Activated T-helper 1 cell treated with anti-CD3 and anti-CD28 coated beads, Interleukin-2, amount 50 U/mL, for 16 hours (primary cell): ENCODE results near the gene TMEM165.
"Not testable (repeated sequence)": the region's sequence is repeated elsewhere in the genome, so short reads cannot be mapped to it uniquely, and the experiment has no call there.

ENCODE experiments used
- DNase-seq, 2 donors: peaks; one replicate each; pipeline ENCODE4 v3.0.0-alpha.2; 2020; ENCODE audit warnings: low read depth in 1 of 2, low spot score in 1 of 2

TMEM165 gene, protein sequence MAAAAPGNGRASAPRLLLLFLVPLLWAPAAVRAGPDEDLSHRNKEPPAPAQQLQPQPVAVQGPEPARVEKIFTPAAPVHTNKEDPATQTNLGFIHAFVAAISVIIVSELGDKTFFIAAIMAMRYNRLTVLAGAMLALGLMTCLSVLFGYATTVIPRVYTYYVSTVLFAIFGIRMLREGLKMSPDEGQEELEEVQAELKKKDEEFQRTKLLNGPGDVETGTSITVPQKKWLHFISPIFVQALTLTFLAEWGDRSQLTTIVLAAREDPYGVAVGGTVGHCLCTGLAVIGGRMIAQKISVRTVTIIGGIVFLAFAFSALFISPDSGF

DNA sequence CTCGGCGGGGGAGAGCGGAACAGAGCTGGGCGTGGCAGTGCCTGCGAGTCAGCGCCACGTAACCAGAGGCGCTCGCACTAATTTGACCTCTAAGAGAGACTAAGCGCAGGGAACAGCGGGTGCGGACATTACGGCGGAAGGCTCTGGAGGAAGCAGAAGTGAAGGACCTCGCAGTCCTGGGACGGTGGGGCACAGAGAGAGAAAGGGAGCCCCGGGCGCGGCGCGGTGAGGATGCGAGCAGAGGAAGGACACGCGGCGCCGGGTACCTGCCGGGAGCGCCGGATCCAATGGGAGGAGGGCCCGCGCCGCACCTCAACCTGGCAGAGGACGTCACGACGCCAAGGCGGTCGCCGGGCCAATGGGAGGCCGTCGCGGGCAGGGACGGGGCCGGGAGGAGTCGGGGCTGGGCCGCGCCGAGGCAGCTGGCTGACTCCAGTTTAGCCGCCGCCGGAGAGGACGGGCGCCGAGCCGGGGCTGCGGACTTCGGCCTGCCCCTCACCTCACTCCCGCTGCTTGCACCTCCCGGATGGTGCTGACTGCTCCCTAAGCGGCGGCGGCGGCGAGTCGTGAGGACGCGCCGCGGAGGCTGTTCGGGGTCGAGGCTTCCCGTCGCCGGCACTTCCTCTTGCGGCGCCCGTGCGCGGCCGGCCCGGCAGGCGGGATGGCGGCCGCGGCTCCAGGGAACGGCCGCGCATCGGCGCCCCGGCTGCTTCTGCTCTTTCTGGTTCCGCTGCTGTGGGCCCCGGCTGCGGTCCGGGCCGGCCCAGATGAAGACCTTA lies at the start of gene TMEM165:
Gene TMEM165, plus strand, starts transcription at position 429 of the 779 bp plus-strand sequence. Its CDS starts 233 bp downstream, at position 662.
- DNase-seq: peak; percentile 78 to 83

DNA sequence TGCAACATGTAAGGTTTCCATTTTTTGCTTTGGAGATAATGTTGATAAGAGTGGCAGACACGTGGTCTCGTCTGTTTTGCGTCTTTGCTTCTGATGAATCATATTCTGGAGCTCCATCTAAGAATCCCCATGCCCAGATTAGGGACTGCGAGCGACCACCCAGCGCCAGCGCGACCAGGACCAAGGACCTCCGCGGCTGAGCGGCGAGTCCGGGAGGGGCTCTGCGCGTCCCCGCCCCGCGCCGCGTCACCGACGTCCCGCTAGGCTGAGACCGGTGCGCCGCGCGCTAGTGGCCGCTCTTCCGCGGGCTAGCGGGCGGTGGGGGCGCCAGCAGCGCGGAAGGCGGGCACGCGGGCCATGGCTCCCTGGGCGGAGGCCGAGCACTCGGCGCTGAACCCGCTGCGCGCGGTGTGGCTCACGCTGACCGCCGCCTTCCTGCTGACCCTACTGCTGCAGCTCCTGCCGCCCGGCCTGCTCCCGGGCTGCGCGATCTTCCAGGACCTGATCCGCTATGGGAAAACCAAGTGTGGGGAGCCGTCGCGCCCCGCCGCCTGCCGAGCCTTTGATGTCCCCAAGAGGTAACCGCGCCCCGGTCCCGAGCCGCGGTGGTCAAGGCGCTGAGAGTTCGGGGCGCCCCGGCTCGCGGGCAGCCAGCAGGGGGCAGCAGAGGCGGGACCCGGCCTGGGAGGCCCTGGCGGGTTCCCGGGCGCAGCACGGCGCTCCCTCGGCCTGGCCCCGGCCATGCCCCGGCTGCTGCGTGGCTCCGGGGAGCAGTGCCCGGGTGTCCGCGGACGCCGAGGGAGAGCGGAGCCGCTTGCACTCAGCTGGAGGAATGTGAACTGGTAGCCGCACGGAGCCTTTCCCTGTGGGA lies 49.5 kb upstream of the TMEM165 start, which contains the start of gene SRD5A3:
Gene SRD5A3, plus strand, starts transcription at position 263 of the 871 bp plus-strand sequence. Its CDS starts 95 bp downstream, at position 358.
- peak; percentile 64 to 71 for DNase-seq

- DNase-seq: no peak
Observed at GRCh38 chr4:55346851-55347255, 48.9 kb upstream of the TMEM165 start.

DNA sequence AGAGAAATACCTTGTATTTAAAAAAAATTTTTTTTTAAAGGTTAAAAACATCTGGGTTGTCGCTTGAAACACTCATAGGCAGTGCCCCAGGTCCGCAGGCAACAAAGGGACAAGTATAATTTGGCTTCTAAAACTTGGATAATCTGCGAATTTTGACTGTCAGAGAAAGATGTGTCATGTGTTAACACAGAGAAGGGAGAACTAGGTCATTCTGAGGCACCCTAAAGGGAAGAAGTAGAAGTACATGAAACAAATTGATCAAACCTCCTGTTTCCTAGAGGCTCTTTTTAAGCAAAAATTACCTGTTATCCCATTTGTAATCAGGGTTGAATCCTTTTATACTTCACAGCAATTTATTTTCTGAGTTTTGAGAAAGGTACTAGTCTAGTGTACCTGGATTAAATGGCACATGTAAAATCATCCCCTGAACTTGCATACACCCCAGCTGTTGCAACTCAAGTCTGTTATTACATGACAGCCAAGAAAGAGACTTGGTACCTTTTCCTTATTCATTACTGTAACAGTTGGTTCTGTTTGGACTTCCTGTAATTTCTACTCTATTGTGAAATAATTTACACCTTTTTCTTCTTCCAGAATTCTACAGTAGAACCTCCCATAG lies 48.0 kb upstream of the TMEM165 start:
- DNase-seq: no peak

DNA sequence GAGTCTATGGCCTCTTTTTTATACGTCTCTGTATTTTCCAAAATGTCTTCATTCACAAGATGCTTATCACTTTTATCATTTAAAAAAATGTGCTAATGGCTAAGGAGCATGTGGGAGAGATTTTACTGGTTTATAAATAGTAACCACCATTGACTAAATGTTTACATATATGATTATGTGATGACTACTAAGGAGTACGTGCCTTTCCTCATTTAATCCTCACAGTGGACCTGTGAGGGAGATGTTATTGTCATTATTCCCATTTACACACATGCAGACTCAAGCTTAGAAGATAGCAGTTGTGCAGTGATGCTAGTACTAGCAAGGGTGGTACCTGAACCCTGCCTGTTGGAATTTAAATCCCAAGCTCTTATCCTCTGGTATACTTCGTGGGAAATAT lies 47.3 kb upstream of the TMEM165 start:
- no peak for DNase-seq

- DNase-seq: not testable (repeated sequence)
Observed at GRCh38 chr4:55350870-55351269, 44.9 kb upstream of the TMEM165 start.

GRCh38 chr4:55351824-55352223 lies 43.9 kb upstream of the TMEM165 start:
- DNase-seq: no peak

DNA sequence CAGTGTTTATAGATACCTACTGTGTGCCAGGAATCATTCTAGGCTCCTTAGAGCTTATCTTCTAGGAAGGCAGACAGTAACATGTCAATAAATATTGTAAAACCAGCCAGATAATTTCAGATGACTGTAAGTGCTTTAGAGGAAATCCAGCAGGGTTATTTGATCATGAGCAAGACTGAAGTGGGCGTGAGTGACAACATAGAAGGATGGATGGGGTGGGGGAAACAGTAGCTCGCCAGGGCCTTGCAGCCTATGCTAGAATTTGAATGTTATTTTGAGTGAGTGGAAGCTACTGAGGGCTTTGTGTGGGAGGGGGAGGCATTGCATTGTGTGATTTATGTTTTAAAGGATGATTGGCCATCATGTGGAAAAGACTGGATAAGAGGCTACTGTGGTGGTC lies 43.0 kb upstream of the TMEM165 start:
- DNase-seq: no peak

GRCh38 chr4:55353228-55353747 lies 42.5 kb upstream of the TMEM165 start:
- not testable (repeated sequence) for DNase-seq

- no peak for DNase-seq
Observed at GRCh38 chr4:55354648-55355047, 41.1 kb upstream of the TMEM165 start.

DNA sequence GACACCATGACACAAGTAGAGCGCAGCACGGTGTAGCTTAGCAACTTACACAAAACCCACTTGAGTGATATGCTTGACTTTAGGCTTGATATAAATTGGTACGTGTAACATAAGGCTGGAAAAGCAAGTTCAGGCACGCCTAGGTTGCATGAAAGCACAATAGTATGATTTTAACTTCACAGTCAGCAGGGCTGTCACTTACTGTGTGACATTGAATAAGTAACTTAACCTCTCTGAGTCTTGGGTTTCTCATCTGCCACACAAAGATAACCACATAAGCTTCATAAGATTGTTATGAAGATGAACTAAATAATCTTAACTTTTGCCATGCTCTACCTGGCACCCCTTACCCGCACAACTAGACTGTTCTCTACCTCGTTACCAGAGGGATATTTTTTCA lies 40.2 kb upstream of the TMEM165 start:
- DNase-seq: no peak

GRCh38 chr4:55356991-55357461 lies 38.7 kb upstream of the TMEM165 start:
- DNase-seq: no peak

DNA sequence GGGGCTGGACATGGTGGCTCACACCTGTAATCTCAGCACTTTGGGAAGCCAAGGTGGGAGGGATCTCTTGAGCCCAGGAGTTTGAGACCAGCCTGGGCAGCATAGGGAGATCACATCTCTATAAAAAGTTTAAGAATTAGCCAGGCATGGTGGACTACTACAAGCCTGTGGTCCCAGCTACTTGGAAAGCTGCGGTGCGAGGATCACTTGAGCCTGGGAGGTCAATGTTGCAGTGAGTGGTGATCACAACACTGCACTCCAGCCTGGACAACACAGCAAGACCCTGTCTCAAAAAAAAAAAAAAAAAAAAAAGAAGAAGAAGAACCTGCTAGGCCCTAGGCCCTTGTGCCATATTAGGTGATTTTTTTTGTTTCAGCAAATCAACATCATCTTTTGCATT lies 37.5 kb upstream of the TMEM165 start:
- DNase-seq: no peak

DNA sequence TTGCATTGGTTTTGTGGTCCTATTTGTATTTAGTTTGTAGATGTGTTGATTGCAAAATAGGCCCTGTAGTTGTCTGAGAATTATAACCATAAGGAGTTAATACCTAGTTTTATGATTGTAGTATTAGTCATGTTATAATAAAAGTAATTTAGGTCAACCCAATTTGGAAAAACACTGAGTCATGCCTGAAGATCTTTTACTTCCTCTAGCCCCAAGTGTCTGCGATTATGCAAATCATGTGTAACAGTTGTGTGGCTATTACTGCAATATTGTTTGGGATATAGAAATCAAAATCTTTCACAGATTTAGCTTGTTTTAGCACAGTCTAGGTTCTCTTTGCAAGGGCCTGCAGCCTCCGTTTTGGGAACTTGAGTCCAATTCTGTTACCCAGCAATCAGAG lies 37.1 kb upstream of the TMEM165 start:
- DNase-seq: no peak

DNA sequence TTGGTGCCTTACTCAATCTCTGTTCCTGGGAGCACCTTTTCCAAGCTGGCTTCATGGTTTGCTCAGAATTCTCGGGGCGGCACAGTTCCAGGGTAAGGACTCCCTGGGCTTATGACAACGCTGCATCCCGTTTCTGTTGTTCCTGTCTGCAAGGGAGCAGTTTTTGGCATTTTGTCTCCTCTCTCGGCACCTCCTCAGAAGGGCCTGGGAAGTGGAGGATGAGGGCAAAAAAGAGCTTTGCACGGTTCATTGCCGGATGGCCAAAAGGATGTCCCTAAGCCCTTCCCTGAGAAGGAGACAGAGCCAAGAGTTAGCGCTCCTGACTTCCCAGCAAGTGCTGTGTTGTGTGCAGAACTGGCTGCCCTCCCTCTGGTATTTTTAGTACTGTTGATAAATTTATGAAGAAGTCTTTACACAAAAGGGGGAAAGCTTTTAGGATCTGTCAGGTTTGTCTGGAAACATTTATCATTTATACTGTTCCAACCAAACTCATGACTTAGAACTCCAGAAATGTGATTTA lies 36.3 kb upstream of the TMEM165 start:
- DNase-seq: no peak

GRCh38 chr4:55362938-55363337 lies 32.8 kb upstream of the TMEM165 start:
- not testable (repeated sequence) for DNase-seq

DNA sequence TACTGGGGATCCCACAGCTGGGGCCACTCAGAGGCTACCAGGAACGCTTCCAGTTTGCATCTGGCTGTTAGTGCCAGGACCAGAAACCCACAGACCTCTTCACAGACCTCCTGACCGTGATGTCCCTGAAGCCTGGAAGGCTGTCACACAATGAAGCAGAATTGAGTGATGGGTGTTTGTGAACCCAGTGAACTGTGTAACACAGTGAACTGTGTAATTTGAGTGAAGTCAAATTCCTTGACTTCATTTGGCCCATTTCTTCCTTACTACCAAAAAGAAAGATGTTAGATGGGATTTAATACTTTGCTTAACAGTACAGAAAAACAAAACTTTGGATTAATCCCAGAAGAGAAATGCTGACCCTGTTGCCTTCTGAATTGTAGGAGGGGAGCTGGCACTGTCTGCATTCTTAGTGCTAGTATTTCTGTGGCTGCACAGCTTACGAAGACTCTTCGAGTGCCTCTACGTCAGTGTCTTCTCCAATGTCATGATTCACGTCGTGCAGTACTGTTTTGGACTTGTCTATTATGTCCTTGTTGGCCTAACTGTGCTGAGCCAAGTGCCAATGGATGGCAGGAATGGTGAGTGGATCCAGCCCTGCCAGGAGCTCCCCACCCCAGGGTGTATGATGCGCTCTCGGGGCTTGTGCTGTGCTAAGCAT lies 31.9 kb upstream of the TMEM165 start:
- no peak for DNase-seq

DNA sequence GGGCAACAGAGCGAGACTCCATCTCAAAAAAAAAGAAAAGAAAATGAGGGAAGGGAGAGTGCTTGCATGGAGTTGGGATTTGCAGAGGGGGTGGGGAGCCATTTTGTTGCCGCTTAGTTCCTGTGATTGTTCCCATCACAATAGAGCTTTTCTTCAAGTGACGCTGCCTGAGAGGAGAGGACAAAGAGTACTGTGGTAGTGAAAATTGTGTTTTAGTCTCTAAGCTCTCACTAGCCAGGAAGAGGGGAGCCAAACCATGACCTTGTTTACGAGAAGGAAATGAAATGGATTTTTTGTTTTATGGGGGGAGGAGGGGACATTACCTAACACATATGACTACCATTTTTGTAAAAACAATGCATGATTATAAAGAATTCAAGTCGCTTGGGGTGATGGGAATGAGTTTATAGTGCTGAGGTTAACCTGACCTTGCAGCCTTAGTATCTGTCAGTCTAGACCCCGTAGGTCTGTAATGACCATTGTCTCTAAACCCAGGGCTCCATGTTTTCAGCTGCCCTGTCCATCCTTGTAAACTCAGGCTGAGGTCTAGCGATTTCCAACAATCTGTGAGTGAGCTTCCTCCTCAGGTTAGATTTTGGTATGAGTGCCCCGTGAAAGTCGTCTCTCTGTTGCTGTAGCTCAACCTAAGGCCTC lies 30.9 kb upstream of the TMEM165 start:
- no peak for DNase-seq

GRCh38 chr4:55365345-55365728 lies 30.4 kb upstream of the TMEM165 start:
- DNase-seq: no peak
